ENCODE measurements around the gene MAN1A2.
A peak's percentile ranks its signal among the peaks of the same experiment; 100 is the strongest.

The MAN1A2 gene

DNA sequence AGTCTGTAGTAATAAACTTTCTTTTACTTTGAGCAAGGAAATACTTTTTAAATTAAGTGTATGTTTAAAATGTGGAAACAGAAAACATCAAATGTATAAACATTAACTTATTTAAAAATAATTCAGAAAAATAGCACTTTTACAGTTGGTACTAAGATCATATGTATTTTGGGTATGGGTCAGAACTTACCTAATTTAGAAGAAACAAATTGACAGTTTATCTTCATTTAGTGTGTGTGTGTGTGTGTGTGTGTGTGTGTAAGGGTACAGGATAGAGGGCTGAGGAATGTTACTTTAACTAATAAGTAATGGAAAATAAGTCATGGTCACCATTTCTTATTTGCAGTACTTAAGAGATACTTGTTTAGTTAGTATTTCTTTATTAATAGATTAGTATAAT is 3.3 kb downstream of the MAN1A2 start:
- H3K4me3 ChIP-seq (IDR thresholded peaks at IDR 0.05; ENCODE audit: insufficient read depth, low read depth, low read length), result no peak overlapping the region
- no peak overlapping the region for H2AFZ ChIP-seq (ENCODE audit: low read depth)
- TF ChIP-seq, protein P1, sequence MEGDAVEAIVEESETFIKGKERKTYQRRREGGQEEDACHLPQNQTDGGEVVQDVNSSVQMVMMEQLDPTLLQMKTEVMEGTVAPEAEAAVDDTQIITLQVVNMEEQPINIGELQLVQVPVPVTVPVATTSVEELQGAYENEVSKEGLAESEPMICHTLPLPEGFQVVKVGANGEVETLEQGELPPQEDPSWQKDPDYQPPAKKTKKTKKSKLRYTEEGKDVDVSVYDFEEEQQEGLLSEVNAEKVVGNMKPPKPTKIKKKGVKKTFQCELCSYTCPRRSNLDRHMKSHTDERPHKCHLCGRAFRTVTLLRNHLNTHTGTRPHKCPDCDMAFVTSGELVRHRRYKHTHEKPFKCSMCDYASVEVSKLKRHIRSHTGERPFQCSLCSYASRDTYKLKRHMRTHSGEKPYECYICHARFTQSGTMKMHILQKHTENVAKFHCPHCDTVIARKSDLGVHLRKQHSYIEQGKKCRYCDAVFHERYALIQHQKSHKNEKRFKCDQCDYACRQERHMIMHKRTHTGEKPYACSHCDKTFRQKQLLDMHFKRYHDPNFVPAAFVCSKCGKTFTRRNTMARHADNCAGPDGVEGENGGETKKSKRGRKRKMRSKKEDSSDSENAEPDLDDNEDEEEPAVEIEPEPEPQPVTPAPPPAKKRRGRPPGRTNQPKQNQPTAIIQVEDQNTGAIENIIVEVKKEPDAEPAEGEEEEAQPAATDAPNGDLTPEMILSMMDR (conservative IDR thresholded peaks at IDR 0.05; ENCODE audit: low read depth, low read length), result no peak
- no peaks in the 10 kb centered on the region for H3K27me3 ChIP-seq (ENCODE audit: insufficient read depth, low read depth)
- H3K79me2 ChIP-seq (ENCODE audit: insufficient read depth, low read depth), result peaks cover 83% of the 10 kb centered on the region
- H3K9ac ChIP-seq, result peak overlapping the region; percentile 82; the same call in 1 of the 2 replicates
- peaks cover 23% of the 10 kb centered on the region for H3K4me1 ChIP-seq (ENCODE audit: low read depth, poor library complexity, severe bottlenecking)
- H4K20me1 ChIP-seq (ENCODE audit: insufficient read depth), result no peaks in the 10 kb centered on the region
- peak overlapping the region; percentile 84 for H3K4me2 ChIP-seq
- no peaks in the 10 kb centered on the region for H3K36me3 ChIP-seq (ENCODE audit: insufficient read depth)
- H3K27ac ChIP-seq, result no peak overlapping the region; the same call in 1 of the 2 replicates

DNA sequence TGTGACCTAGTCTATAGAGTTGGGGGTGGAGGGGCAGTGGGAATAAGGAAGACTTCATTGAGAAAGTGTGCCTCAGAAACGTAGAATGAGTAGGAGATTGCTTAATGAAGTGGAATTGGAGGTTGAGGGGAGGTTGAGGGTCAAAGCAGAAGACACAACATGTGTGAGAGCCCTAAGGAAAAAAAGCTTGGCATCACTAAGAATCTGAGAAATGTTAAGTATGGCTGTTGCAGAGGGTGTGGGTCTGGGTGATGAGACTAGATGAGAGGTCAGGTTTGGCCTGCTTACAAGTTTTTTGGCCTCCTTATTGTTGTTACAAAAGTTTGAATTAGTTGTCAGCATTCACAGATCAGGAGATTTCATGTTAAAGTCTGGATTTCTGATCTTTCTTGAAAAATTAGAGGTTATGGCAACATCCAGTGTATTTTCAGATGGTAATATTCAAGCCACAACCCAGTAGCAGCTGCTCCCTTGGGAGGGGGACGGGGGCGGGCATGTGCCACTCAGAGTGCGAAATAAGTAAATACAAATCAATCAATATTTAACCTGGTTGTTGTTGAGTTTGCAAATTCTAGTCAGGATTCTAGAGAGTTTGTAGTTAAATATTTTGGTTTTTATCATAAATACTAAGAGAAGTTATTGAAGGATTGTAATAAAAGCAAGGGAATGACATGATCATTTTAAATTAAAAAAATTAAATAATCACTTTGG is 4.3 kb downstream of the MAN1A2 start:
- H4K20me1 ChIP-seq (ENCODE audit: insufficient read depth), result no peaks in the 10 kb centered on the region
- H3K36me3 ChIP-seq (ENCODE audit: insufficient read depth), result no peaks in the 10 kb centered on the region
- peak overlapping the region; percentile 84 for H3K4me2 ChIP-seq
- H3K27me3 ChIP-seq (ENCODE audit: insufficient read depth, low read depth), result no peaks in the 10 kb centered on the region
- no peak overlapping the region for H2AFZ ChIP-seq (ENCODE audit: low read depth)
- H3K79me2 ChIP-seq (ENCODE audit: insufficient read depth, low read depth), result peaks cover 82% of the 10 kb centered on the region
- H3K4me1 ChIP-seq (ENCODE audit: low read depth, poor library complexity, severe bottlenecking), result peaks cover 20% of the 10 kb centered on the region
- no peak overlapping the region for H3K27ac ChIP-seq
- TF ChIP-seq, protein P1 (conservative IDR thresholded peaks at IDR 0.05; ENCODE audit: low read depth, low read length), result no peak
- H3K9ac ChIP-seq, result no peak overlapping the region
- H3K4me3 ChIP-seq (IDR thresholded peaks at IDR 0.05; ENCODE audit: insufficient read depth, low read depth, low read length), result no peak overlapping the region

DNA sequence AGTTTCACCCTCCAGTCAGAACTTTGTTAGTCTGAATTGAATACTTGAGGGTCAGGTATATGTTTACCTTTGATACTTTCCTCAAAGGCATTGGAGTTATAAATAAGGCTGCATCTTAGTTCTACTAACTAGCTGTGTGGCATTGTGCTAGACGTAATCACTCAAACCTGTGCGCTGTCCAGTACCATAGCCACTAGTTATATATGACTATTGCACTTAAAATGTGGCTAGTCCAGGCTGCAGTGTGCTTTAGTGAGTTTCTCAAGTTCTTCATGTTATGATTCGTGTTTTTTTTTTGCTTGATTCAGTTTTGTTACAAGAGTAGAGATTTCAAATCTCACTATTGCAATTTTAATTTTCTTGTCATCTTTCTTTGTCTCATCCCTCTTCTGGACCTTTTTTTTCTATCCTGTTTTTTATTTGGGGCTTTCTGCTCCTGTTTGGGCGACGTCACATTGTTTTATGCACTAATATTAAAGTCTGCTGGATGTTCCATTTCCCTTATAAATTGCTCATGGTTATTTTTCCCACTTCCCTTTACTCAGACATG is 5.7 kb downstream of the MAN1A2 start:
- Histone ChIP-seq H3K4me1 (ENCODE audit: low read depth, poor library complexity, severe bottlenecking) (peaks cover 20% of the 10 kb centered on the region), H3K79me2 (ENCODE audit: insufficient read depth, low read depth) (peaks cover 87% of the 10 kb centered on the region), H3K27me3 (ENCODE audit: insufficient read depth, low read depth) (no peaks in the 10 kb centered on the region), H2AFZ (ENCODE audit: low read depth) (no peak overlapping the region), H3K4me2 (no peak overlapping the region), H3K4me3 (IDR thresholded peaks at IDR 0.05; ENCODE audit: insufficient read depth, low read depth, low read length) (no peak overlapping the region), H4K20me1 (ENCODE audit: insufficient read depth) (no peaks in the 10 kb centered on the region), H3K36me3 (ENCODE audit: insufficient read depth) (no peaks in the 10 kb centered on the region), H3K27ac (no peak overlapping the region), H3K9ac (no peak overlapping the region)
- TF ChIP-seq, protein P1 (conservative IDR thresholded peaks at IDR 0.05; ENCODE audit: low read depth, low read length), result no peak

DNA sequence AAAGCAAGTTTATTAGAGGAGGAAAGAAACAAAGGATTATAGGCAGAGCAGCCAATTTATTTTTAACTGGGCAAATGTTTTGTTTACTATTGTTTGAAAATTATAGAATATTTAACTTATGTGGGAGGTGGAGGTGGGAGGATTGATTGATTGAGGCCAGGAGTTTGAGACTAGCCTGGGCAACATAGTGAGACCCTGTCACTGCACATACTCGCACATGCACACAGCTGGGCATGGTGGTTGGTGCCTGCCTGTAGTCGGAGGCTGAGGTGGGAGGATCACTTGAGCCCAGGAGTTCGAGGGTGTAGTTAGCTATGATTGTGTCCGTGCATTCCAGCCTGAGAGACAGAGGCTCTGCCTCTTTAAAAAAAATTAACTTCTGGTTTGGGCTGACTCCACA is 6.7 kb downstream of the MAN1A2 start:
- H3K9ac ChIP-seq, result no peak overlapping the region
- H3K4me1 ChIP-seq (ENCODE audit: low read depth, poor library complexity, severe bottlenecking), result peaks cover 20% of the 10 kb centered on the region
- H3K79me2 ChIP-seq (ENCODE audit: insufficient read depth, low read depth), result peaks cover 81% of the 10 kb centered on the region
- H3K4me2 ChIP-seq, result no peak overlapping the region
- H3K36me3 ChIP-seq (ENCODE audit: insufficient read depth), result no peaks in the 10 kb centered on the region
- H2AFZ ChIP-seq (ENCODE audit: low read depth), result no peak overlapping the region
- no peaks in the 10 kb centered on the region for H3K27me3 ChIP-seq (ENCODE audit: insufficient read depth, low read depth)
- no peak overlapping the region for H3K4me3 ChIP-seq (IDR thresholded peaks at IDR 0.05; ENCODE audit: insufficient read depth, low read depth, low read length)
- no peak overlapping the region for H3K27ac ChIP-seq
- no peaks in the 10 kb centered on the region for H4K20me1 ChIP-seq (ENCODE audit: insufficient read depth)
- TF ChIP-seq, protein P1 (conservative IDR thresholded peaks at IDR 0.05; ENCODE audit: low read depth, low read length), result no peak
